HG03060 (cell line): Measurements from ENCODE around the gene THADA.
A peak's percentile ranks its signal among the peaks of the same experiment; 100 is the strongest.
"Not testable (repeated sequence)": the region's sequence is repeated elsewhere in the genome, so short reads cannot be mapped to it uniquely, and the experiment has no call there.

Experiments used
- ATAC-seq: cut with Tn5 transposase; IDR thresholded peaks from one replicate; pipeline ENCODE4 v1.9.1; 2021; ENCODE audit warnings: low read depth, moderate number of reproducible peaks; ENCODE audit not compliant: unreplicated experiment

THADA gene

GRCh38 chr2:43396344-43396743 lies 199.5 kb downstream of the THADA start:
- ATAC-seq = not testable (repeated sequence)

- ATAC-seq = no peak
Observed at GRCh38 chr2:43393918-43394317, 201.9 kb downstream of the THADA start.

GRCh38 chr2:43391878-43392215 lies 204.0 kb downstream of the THADA start:
- no peak for ATAC-seq

GRCh38 chr2:43391201-43391877 lies 204.5 kb downstream of the THADA start:
- no peak for ATAC-seq

GRCh38 chr2:43389581-43390466 lies 206.0 kb downstream of the THADA start:
- no peak for ATAC-seq

GRCh38 chr2:43388371-43388770 lies 207.5 kb downstream of the THADA start:
- ATAC-seq = no peak

GRCh38 chr2:43387092-43388062 lies 208.5 kb downstream of the THADA start:
- ATAC-seq = peak; percentile 57

- not testable (repeated sequence) for ATAC-seq
Observed at GRCh38 chr2:43386679-43387078, 209.2 kb downstream of the THADA start.

GRCh38 chr2:43384143-43384542 lies 211.7 kb downstream of the THADA start:
- no peak for ATAC-seq

- ATAC-seq = no peak
Observed at GRCh38 chr2:43383533-43383932, 212.3 kb downstream of the THADA start.

GRCh38 chr2:43379494-43379893 lies 216.3 kb downstream of the THADA start:
- ATAC-seq = no peak

GRCh38 chr2:43377327-43377726 lies 218.5 kb downstream of the THADA start:
- no peak for ATAC-seq

- no peak for ATAC-seq
Observed at GRCh38 chr2:43376523-43377198, 219.2 kb downstream of the THADA start.

GRCh38 chr2:43375746-43376522 lies 219.9 kb downstream of the THADA start:
- ATAC-seq = no peak

- ATAC-seq = no peak
Observed at GRCh38 chr2:43372416-43373081, 223.3 kb downstream of the THADA start.

- no peak for ATAC-seq
Observed at GRCh38 chr2:43370705-43371104, 225.1 kb downstream of the THADA start.

GRCh38 chr2:43370146-43370545 lies 225.7 kb downstream of the THADA start:
- ATAC-seq = no peak

GRCh38 chr2:43368483-43369385 lies 227.1 kb downstream of the THADA start:
- no peak for ATAC-seq
